Fibroblast of skin of back (primary cell): ENCODE data around the gene RETSAT.

Source experiments
- DNase-seq: peaks from one replicate; pipeline ENCODE4 v3.0.0-alpha.2; 2013

The RETSAT gene

DNA sequence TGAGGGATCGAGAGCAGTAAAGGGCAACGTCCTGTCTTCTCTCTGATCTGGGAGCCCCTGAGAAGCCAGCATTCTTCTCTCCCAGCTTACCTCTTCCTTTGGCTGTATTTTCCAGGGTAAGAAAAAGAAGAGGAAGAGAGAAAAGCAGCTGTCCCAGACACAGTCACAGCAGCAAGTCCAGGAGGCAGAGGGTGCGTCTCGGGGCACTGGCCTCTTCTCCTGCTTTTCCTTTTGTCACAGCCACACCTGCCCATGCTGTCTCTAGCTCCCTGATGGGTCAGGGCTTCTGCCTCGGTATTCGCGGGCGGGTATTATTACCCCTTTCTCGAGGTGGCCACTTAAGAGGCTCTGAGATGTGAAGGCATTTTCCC lies 46.8 kb downstream of the RETSAT start:
- DNase-seq, result no peak

DNA sequence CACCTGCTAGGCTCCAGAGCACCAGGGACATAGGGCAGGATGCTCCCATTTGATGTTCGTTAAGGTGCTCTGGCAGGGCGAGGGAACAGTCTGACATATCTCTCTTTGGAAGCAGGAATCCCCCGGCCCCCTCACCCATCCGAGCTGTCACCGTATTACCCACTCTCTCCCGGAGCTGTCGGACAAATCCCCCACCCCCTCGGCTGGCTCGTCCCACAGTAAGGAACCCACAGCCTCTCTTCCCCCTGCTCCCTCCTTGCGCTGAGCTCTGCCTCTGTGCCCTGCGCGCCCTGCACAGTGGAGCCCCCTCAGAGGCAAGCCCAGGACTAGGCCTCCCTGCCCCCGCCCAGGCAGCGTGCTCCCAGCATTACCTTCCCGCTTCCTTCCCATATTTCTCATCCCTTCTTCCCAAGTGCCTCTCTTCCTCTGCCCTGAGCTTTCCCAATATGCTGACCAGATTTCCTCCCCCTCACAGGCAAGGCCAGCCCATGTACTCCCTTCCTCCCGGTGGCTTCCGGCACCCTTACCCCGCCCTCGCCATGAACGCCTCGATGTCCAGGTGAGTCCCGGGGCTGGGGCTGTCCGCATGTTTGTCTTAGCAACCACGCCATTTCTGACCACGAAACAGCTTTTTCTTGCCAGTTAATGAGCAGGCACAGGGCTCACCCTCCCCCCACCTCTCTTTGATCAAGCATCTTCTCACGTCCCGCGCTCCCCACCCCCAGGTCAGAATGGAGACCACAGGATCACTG lies 50.4 kb downstream of the RETSAT start:
- DNase-seq, result no peak

DNA sequence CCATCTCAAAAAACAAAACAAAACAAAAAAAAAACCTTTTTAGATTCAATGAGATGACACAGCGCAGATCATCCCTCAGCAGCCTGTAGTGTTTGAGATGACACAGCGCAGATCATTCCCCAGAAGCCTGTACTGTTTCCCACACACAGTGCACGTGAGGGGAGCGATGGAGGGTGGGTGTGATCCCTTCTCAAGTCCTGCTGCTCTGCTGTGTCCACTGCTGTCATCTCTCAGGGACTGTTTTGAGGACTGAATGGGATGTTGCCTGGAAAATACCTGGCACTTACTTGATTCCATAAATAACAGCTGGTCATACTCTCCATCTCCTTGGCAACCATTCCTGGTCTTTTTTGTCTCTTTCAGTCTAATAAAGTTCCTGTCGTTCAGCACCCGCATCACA lies 52.2 kb downstream of the RETSAT start:
- no peak for DNase-seq
